Central memory CD4-positive, alpha-beta T cell (primary cell): ENCODE data around the gene ARHGAP35.
"Not testable (repeated sequence)": the region's sequence is repeated elsewhere in the genome, so short reads cannot be mapped to it uniquely, and the experiment has no call there.

Experiments
- DNase-seq: peaks from one replicate; pipeline ENCODE4 v3.0.0; 2022
- total RNA-seq, 3 experiments: gene quantifications; one replicate each; lab custom pipeline; 2026; lab: John Stamatoyannopoulos, UW

The ARHGAP35 gene
- total RNA-seq: 50.8 to 101 (median 92.6) reads per million in 3 experiments

DNA sequence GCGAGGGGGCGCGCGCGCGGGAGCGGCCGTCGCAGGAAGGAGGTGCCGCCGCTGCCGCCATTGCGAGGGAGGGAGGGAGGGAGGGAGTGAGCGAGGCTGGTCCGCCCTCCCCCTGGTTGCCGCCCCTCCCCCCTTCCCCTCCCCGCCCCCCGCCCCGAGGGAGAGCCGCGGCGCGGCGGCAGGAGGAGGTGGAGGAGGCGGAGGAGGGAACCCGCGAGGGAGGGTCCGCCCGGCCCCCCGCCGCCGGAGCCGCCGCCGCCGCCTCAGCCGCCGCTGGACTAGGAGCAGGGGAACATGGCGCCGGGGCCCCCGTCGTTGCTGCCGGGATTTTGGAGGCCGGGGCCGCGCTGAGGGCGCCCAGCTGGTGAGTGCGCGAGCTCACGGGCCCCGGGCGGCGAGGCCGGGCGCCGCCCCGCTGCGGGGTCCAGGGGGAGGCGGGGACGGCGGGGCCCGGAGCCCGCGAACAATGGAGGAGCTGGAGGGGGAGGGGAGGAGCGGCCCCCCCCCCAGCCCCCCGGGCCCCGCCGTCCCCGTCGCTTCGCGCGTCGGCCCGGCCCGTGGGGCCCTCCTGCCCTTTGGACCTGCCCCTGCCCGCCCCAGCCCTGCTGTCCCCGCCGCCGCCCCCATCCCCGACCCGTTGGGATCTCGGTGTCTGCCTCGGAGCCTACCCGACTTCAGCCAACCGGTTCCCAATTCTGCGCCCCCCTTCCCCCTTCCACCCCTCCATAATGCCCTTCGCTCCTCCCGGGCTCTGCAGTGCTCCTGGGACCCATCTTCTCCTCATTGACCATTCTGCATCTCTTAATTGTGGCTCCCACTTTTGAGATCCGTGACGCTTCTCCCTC lies at the start of gene ARHGAP35:
Gene ARHGAP35 (plus strand): TSS at position 152 of the 845 bp plus-strand sequence. CDS start 57,679 bp downstream, outside the sequence.
- no peak for DNase-seq

DNA sequence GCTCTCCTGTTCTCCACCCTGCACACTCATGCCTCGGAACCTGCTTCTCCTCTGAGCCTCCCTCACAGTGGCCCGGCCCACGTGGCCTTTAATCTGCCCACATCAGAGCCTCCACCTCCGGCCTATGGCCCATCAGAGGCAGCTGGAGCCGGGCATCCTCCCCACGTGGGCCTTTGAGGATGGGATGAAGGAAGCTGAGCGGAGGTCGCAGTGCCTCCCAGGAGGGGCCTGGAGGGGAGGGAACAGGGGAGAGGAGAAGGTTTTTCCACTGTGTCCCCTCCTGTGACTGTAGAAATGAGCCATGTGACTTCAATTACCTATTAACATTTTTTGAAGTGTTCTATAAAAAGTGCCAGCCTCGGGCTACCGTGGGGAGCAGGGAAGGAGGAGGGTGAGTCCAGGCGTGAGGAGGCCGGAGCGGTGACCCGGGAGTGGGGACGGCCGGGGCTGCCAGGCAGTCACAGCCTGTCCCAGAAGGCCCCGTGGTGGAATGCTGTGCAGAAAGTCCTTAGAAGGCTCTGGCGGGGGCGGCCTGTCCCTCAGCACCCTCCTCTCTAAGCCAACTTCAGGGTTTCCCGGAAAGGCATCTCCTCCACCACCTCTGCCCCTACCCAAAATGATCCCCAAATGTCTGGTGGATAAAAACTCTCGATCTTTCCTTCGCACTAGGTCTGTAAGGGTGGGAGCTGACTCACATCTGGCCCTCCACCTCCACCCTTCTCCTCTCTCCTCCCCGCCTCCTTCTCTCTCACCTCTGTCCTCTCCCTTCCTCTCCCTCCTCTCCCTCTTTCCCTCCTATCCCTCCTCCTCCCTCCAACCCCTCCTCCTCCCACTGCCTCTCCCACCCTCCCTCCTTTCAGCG lies 47.6 kb upstream of the ARHGAP35 start:
- DNase-seq: no peak

DNA sequence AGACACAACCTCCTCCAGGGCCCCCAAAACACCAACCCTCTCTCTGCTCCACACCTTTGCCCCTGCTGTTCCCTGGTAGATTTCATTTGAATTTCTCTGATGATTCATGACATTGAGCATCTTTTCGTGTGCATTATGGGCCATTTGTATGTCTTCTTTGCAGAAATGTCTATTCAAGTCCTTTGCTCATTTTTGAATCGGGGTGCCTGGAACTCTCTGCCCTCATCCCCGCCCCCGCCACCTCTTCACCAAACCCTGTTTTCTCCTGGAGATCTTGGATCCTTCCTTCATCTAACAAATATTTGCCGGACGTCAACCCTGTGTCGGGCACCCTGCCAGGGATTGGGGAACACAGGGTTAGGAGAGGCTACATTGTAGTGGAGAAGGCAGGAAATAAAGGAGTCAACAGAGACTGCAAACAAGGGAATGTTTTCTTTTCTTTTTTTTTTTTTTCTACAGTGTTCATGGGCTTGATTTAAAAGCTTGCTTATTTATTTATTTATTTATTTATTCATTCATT lies 46.9 kb upstream of the ARHGAP35 start:
- no peak for DNase-seq

DNA sequence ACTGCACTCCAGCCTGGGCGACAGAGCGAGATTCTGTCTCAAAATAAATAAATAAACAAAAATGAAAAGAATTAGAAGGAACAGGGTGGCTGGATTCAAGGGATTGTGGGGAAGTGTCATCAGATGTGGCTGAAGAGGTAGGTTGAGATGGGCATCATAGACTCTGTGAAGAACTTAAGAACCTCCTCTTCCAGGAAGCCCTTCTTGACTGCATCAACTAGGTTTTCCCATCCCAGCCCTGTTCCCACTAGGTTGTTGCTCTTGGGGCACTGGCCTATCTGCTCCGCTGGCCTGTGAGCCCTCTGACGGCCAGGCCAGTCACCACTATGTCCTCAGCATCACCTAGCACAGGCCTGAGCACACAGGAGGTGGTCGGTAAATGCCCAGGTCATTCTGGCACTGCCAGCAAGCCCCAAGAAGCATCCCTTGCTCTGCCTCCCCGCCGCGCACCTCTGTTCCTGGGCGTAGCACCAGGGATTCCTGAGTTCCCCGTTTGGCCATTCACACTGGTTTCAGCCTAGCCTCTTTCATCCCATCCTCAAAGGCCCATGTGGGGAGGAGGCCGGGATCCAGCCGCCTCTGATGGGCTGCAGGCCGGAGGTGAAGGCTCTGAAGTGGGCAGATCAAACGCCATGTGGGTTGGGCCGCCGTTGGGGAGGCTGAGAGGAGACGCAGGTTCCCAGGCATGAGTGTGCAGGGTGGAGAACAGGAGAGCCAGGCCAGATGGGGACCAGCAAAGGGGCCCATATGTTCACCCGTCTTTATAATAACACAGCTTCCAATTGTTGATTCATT lies 44.8 kb upstream of the ARHGAP35 start:
- no peak for DNase-seq

DNA sequence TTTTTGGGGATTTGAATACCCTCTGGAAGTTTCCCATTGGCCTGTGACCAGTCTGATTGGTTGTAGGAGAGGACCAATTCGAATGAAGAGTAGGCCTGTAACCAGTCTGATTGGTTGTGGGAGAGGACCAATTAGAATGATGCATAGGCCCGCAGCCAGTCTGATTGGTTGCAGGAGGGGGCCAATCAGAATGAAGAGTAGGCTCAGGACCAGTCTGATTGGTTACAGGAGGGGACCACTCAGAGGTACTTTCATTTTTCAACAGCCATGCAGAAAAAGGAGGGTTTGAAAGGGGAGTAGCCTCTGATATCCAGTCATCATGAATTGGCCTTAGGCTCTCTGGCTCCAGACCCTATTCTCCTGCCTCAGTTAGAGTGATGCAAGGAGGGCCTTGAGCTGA lies 42.0 kb upstream of the ARHGAP35 start:
- DNase-seq: no peak

DNA sequence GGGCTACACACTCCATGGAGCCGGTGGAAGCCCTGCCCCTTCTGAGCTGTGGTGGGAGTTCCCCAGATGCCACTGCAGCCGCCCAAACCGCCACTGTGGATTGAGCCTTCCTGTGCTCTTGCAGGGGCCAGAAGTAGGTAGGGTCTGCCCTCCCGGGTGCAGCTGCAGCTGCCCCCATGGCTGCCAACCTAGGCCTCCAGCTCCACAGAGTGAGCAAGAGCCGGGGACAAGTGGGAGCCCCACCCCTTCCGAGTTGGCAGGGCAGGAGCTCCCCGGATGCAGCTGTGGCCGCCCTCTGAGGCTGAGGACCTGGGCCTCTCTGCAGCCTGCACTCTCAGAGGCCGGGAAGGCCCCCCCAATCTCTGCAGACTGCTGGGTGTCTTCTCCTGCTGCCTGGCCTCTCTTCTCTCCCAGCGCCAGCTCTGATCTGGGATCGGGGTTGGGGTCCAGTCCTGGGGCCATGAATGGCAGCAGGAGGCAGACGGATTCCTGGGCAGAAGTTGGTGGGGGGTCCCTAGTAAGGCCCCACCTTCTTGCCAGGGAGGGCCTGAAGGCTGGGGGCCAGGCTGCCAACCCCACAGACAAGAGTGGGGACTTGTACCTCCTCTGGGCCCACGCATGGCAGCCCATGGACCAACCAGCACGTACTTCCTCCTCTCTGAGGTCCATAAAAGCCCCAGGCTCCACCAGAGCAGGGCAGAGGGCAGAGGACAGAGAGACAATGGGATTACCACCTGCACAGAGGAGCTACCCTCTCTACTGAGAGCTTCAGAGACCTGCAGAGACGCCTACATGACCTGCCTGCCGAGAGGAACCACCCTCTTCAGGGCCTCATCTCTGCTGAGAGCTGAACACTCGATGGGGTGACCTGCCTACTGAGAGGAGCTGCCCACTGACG lies 39.0 kb upstream of the ARHGAP35 start:
- peak; percentile 48 for DNase-seq

DNA sequence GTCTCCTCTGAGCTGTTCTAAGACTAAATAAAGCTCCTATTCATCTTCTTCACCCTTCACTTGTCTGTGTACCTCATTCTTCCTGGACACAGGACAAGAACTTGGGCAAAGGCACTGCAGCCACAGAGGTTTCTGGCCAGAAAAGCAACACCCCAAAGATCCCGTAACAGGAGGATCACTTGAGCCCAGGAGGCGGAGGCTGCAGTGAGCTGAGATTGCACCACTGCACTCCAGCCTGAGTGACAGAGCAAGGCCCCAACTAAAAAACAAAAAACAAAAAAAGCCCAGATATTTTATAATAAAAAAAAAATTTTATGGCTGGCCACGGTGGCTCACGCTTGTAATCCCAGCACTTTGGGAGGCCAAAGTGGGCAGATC lies 38.4 kb upstream of the ARHGAP35 start:
- not testable (repeated sequence) for DNase-seq

DNA sequence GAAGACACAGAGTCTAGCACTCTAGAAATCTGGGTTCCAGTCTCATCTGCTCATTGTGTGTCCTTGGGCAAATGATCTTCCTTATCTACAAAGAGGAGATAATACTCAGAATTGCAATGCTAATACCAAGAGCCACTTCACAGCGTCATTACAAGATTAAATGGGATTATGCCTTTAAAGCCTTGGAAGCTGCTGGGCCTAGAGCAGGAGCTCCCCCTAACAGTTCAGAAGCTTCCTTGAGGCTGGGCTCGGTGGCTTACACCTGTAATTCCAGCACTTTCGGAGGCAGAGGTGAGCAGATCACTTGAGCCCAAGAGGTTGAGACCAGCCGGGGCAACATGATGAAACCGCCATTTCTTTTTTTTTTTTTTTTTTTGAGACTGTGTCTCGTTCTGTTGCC lies 37.7 kb upstream of the ARHGAP35 start:
- no peak for DNase-seq

DNA sequence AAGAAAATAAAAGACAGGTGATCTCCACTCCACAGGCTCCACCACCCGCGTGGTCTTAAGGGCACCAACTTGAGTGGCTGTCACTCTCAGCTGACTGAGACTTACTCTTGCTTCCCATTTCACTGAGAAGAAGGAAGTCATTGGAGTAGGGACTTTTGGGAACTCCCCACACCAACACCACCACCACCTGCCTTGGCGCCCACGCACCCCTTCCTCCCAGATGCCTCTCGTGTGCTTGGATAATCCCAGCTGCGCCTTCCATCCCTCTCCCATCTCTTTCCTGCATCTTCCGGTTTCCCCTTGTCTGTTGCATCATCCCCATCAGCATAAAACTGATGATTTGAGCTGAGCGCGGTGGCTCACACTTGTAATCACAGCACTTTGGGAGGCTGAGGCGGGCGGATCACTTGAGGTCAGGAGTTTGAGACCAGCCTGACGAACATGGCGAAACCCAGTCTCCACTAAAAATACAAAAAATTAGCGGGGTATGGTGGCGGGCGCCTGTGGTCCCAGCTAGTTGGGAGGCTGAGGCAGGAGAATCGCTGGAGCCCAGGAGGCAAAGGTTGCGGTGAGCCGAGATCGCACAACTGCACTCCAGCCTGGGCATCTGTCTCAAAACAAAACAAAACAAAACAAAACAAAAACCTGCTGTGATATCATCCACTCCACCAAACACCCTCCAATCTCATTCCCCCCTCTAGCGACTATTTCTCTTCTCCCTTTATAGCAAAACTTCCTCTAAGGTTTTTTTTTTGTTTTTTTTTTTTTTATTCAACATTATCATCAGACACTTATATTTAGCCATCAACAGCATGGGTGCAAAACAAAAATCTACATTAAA lies 35.7 kb upstream of the ARHGAP35 start:
- no peak for DNase-seq

DNA sequence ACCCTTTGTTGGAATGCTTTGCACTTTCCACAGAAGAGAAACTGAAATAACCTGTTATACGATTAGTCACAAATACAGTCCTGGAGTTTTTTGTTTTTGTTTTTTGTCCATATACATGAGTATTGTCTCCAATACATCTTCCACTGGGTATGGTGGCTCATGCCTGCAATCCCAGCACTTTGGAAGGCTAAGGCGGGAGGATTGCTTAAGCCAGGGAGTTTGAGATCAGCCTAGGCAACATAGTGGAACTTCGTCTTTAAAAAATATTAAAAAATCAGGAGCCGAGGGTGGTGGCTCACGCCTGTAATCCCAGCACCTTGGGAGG lies 35.1 kb upstream of the ARHGAP35 start:
- DNase-seq: no peak

DNA sequence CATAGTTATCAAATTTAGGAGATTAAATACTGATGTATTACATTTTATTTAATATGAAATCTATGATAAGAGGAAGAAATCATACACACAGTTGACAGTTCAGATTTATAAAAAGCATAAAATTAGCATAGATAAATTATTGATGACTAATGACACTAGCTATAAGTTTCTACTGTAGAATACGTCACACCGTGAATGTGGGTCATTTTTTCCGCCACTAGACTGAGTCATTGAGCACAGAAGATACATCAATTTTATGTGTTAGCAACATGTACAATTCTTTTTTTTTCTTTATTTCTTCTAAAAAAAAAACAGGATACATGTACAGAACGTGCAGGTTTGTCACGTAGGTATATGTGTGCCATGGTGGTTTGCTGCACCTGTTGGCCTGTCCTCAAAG lies 32.3 kb upstream of the ARHGAP35 start:
- DNase-seq: no peak

DNA sequence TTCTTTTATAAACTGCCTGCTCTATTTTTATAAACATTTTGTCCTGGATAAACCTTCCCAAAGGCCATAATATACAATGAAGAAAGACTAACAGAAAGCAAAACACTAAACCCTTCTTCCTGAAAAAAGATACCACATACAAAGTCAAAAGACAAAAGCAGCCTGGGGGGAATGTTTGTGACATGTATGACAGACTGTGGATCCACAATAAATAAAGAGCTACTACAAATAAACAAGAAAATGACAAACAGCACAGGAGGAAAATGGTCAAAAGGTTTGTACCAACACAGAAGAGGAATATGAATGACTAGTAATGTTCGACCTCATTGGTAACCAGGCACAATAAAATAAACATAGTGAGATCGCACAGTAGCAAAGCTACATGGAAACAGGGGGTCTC lies 29.9 kb upstream of the ARHGAP35 start:
- no peak for DNase-seq

DNA sequence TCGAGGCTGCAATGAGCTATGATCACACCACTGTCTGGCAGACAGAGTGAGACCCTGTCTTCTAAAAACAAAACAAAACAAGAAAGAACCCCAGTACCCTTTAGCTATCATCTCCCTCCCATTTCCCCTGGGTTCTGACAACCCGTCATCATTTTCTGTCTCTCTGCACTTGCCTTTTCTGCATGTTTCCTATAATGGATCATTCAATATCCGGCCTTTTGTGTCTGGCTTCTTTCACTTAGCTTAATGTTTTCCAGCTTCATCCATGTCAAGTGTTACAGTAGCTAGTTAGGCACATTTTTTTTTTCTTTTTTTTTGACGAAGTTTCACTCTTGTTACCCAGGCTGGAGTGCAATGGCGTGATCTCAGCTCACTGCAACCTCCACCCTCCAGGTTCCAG lies 26.7 kb upstream of the ARHGAP35 start:
- DNase-seq: no peak

DNA sequence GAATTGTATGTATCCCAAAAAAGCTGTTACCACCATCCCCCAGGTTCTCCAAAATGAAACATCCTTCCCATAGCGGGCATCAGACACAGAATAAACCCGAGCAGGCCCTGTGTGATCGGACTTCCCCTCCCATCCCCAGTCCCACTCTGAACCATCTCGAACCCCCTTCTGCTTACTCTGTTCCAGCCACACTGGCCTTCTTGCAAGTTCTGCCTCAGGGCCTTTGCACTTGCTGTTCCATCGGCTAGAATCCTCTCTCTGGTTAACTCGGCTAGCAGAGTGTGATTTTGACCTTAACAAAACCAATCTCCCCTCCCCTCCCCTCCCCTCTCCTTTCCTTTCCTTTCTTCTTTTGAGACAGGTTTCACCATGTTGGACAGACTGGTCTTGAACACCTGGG lies 25.8 kb upstream of the ARHGAP35 start:
- DNase-seq: no peak

DNA sequence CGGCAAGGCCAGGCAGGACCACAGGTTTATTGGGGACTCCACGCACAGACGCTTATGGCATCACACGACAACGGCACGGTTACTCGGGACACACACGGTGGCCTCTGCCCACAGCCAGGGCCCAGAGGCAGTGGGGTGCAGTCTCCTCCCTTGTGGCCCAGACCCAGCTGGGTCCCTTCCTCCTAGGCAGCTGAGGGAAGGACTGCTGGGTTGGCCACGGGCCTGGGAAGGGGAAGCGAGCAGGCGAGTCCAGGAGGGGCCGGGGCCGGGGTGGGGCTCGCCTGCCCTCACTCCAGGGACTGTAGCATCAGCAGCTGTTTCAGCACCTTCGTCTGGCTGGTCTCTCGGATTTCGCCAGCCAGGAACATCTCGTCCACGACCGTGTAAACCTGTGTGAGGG lies 22.6 kb upstream of the ARHGAP35 start:
- DNase-seq: no peak

DNA sequence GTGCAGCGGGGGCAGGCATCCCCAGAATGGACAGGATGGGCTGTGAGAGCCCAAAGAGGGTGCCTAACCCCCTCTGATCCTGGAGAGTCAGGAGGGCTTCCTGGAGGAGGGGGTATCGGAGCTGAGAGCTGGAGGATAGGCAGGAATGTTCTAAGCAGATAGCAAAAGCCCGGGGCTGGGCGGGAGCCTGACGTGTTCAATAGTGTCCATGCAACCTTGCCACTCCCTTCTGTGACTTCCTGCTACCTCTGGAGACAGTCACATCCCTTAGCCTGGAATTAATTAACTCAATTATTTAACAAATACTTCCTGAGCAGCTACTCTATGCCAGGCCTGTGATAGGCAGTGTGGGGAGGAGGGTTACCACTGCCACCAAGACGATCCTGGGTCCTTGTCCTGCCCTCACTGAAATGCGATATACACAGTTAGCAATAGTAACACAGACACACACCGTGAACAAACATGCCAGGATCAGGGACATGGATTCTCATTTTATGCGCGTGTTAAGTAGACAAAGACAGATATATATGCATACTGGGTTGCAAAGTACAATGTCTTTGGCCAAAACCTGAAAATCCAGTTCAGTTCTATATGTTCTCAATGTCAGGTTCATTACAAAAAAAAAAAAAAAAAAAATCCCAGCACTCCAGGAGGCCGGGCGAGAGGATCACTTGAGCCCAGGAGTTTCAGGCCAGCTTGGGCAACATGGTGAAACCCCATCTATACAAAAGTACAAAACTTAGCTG lies 20.9 kb upstream of the ARHGAP35 start:
- no peak for DNase-seq

DNA sequence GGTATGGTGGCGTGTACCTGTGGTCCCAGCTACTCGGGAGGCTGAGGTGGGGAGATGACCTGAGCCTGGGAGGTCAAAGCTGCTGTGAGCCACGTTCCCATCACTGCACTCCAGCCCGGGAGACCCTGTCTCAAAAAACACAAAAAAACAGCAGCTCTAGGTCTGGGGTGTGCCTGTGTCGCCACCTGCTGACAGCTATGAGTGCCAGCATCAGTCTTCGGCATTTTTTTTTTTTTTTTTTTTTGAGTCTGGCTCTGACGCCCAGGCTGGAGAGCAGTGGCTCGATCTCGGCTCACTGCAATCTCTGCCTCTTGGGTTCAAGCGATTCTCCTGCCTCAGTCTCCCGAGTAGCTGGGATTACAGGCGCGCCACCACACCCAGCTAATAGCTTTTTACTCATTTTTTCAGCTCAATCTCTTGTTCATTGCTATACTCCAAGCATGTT lies 20.3 kb upstream of the ARHGAP35 start:
- peak; percentile 50 for DNase-seq

DNA sequence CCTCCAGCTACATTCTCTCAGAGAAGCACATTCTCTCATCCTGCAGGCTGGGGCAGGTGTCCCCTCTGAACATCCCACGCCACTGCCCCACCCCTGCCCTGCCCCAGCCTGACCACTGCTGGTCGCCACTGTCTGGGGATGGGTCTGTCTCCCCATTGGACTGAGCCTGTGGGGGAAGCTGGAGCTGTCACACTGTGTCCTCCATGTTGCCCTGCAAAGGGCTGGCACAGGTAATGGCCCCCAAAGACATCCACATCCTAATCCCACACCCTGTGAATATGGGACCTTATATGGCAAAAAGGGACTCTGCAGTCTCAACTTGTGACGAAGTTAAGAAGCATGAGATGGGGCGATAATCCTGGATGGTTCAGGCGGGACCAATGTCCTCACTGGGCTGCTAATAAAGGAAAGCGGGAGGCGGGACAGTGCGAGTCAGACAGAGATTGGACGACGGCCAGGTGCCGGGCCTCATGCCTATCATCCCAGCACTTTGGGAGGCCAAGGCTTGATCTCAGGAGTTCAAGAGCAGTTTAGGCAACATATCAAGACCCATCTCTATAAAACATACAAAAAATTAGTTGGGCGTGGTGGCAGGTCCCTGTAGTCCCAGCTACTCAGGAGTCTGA lies 19.2 kb upstream of the ARHGAP35 start:
- DNase-seq: no peak

DNA sequence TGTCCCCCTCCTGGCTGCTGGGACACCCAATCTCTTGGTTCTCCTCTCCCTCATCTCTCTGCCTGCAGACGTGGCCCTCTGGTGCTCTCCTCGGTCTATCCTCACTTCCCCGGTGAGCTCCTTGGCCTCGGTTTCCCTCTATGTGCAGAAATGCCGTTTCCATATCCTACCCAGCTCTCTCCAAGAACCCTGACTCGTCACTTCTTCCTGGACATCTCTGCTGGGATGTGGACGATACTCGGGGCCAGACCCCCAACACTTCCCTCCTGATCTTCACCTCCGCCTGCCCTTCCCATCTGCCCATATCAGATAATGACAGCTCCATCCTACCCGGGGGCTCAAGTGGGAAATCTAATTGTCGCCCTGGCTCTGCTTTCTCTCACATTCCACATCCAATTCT lies 18.0 kb upstream of the ARHGAP35 start:
- DNase-seq: no peak

DNA sequence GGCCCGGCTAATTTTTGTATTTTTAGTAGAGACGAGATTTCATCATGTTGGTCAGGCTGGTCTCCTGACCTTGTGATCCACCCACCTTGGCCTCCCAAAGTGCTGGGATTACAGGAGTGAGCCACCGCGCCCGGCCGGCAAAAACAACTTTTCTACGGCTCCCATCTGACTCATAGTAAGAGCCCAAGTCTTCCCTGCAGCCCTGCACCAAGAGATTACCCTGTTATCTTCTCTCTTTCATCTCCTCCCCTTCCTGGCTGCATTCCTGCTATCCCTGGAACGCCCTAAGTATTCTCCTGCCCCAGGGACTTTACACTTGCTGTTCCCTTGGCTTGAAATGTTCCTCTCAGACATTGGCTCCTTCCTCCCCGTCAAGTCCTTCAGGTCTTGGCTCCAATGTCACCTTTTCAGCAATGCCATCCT lies 16.7 kb upstream of the ARHGAP35 start:
- no peak for DNase-seq
